ENCODE results near the gene AIF1. TPM values are rescaled to one million over a fixed set of nuclear protein-coding genes. Genes with fewer than 3 reads are reported as not detected.

The AIF1 gene
- total RNA-seq, 1 donor from 2014 or later, result 6.9 TPM

- DNase-seq (ENCODE audit: low spot score in 2 of 2) (no peak), FAIRE-seq (no peak)
Observed at GRCh38 chr6:31639449-31639861, 24.4 kb downstream of the AIF1 start.

- FAIRE-seq (no peak), DNase-seq (ENCODE audit: low spot score in 2 of 2) (no peak)
Observed at GRCh38 chr6:31640612-31641011, 25.6 kb downstream of the AIF1 start.

- FAIRE-seq (no peak), DNase-seq (ENCODE audit: low spot score in 2 of 2) (no peak)
Observed at GRCh38 chr6:31641370-31641769, 26.3 kb downstream of the AIF1 start.

- DNase-seq (ENCODE audit: low spot score in 2 of 2), result no peak
- no peak for FAIRE-seq
Observed at GRCh38 chr6:31642798-31643570, 27.9 kb downstream of the AIF1 start.

- DNase-seq (ENCODE audit: low spot score in 2 of 2) (no peak), FAIRE-seq (no peak)
Observed at GRCh38 chr6:31643818-31644454, 28.9 kb downstream of the AIF1 start.

GRCh38 chr6:31645325-31645724 lies 30.3 kb downstream of the AIF1 start:
- FAIRE-seq, result no peak
- no peak for DNase-seq (ENCODE audit: low spot score in 2 of 2)

- DNase-seq (ENCODE audit: low spot score in 2 of 2) (peak; percentile 66 to 80), FAIRE-seq (no peak)
Observed at GRCh38 chr6:31651602-31652191, 36.7 kb downstream of the AIF1 start.

GRCh38 chr6:31652925-31653724 lies 38.1 kb downstream of the AIF1 start:
- FAIRE-seq, result no peak
- peak; percentile 88 to 90 for DNase-seq (ENCODE audit: low spot score in 2 of 2)

GRCh38 chr6:31654574-31655348 lies 39.7 kb downstream of the AIF1 start:
- no peak for FAIRE-seq
- DNase-seq (ENCODE audit: low spot score in 2 of 2), result no peak

GRCh38 chr6:31655349-31656237 lies 40.6 kb downstream of the AIF1 start, which contains the start of gene APOM:
APOM (plus strand) TSS chr6:31655894; CDS start chr6:31655967, 73 bp downstream.
- FAIRE-seq (no peak), DNase-seq (ENCODE audit: low spot score in 2 of 2) (no peak)

GRCh38 chr6:31657406-31658157 lies 42.5 kb downstream of the AIF1 start:
- DNase-seq (ENCODE audit: low spot score in 2 of 2) (no peak), FAIRE-seq (no peak)

- FAIRE-seq, result no peak
- DNase-seq (ENCODE audit: low spot score in 2 of 2), result no peak
Observed at GRCh38 chr6:31658158-31658688, 43.2 kb downstream of the AIF1 start.

- FAIRE-seq (no peak), DNase-seq (ENCODE audit: low spot score in 2 of 2) (no peak)
Observed at GRCh38 chr6:31658983-31659648, 44.1 kb downstream of the AIF1 start.

- no peak for FAIRE-seq
- no peak for DNase-seq (ENCODE audit: low spot score in 2 of 2)
Observed at GRCh38 chr6:31659649-31660380, 44.8 kb downstream of the AIF1 start.

GRCh38 chr6:31660381-31661261 lies 45.6 kb downstream of the AIF1 start, which contains the start of gene C6orf47:
C6orf47 (minus strand) TSS chr6:31660778; CDS start chr6:31659947, 831 bp downstream.
- DNase-seq (ENCODE audit: low spot score in 2 of 2) (peak; percentile 75 to 87), FAIRE-seq (no peak)

All from frontal cortex (tissue), 4 donors.